ENCODE results near the gene P2RY14.

GRCh38 chr3:151322511-151322910 lies 44.2 kb upstream of the P2RY14 start:
- TF ChIP-seq EZH2 (IDR thresholded peaks at IDR 0.05; ENCODE audit: insufficient read depth, poor library complexity, severe bottlenecking) (no peak), EZH2phosphoT487 (IDR thresholded peaks at IDR 0.05; ENCODE audit: insufficient read depth, low read depth) (no peak)
